SK-N-MC (cell line): ENCODE results near the gene LAMC1.

ENCODE experiments used
- EZH2 ChIP-seq: fragments of 200-600 bp; sonication (generic); IDR thresholded peaks from one replicate; pipeline ENCODE4 v1.6.1; 2017; ENCODE audit warnings: antibody characterized with exemption
- FOXP2 ChIP-seq: optimal IDR thresholded peaks from 2 replicates; pipeline ENCODE3; 2011; ENCODE audit warnings: mild to moderate bottlenecking, moderate library complexity; ENCODE audit not compliant: insufficient read depth; ENCODE audit errors: extremely low read length, control extremely low read depth
- POLR2AphosphoS5 ChIP-seq: IDR thresholded peaks from 2 replicates; pipeline ENCODE4 v1.6.1; 2012; ENCODE audit warnings: mild to moderate bottlenecking, low read depth, low read length, borderline replicate concordance

- no peak for TF ChIP-seq EZH2
- TF ChIP-seq POLR2AphosphoS5, result no peak
- TF ChIP-seq FOXP2, result no peak
Observed at GRCh38 chr1:183087001-183087400, 63.8 kb downstream of the LAMC1 start.
